ENCODE measurements around the gene RLF.

Gene RLF

DNA sequence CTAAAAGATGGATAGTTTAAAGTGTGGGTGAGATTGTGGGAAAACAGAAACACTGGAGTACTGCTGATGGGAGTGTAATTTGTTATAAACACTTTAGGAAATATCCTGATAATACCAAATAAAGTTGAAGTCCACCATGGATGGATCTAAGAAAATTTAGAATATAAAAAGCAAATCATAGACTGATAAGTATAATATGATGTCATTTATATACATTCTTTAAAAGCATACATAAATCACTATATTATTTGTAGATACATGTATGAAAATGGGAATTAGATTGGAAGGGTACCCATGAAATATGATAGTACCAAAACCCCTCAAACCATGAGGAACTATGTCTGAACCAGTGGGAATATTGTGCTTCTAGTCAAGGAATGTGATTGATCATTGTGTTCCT lies 104.7 kb downstream of the RLF start:
- TF ChIP-seq, protein P1, sequence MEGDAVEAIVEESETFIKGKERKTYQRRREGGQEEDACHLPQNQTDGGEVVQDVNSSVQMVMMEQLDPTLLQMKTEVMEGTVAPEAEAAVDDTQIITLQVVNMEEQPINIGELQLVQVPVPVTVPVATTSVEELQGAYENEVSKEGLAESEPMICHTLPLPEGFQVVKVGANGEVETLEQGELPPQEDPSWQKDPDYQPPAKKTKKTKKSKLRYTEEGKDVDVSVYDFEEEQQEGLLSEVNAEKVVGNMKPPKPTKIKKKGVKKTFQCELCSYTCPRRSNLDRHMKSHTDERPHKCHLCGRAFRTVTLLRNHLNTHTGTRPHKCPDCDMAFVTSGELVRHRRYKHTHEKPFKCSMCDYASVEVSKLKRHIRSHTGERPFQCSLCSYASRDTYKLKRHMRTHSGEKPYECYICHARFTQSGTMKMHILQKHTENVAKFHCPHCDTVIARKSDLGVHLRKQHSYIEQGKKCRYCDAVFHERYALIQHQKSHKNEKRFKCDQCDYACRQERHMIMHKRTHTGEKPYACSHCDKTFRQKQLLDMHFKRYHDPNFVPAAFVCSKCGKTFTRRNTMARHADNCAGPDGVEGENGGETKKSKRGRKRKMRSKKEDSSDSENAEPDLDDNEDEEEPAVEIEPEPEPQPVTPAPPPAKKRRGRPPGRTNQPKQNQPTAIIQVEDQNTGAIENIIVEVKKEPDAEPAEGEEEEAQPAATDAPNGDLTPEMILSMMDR (IDR thresholded peaks at IDR 0.05; ENCODE audit: extremely low read depth, missing control alignments): no peak
- DNase-seq (ENCODE audit: low spot score): no peak

DNA sequence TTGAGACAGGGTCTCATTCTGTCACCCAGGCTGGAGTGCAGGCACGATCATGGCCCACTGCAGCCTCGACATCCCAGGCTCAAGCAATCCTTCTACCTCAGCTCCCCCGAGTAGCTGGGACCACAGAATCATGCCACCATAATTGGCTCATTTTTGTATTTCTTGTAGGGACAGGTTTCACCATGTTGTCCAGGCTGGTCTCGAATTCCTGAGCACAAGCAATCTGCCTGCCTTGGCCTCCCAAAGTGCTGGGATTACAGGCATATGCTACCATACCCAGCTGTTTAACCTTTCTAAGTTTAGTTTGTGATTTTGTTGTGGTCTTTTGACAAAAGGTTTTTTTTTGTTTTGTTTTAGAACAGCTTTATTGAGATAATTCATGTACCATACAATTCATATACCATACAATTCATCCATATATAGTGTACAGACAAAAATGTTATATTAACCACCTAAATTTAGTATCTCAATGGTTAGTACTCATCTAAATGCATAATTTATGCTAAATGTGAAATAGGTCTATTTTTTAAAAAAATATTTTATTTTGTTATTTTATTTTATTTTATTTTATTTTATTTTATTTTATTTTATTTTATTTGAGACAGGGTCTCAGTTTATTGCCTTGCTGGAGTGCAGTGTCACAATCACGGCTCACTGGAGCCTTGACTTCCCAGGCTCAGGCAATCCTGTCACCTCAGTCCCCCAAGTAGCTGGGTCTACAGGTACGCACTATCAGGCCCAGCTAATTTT lies 105.8 kb downstream of the RLF start:
- TF ChIP-seq, protein P1 (IDR thresholded peaks at IDR 0.05; ENCODE audit: extremely low read depth, missing control alignments): no peak
- DNase-seq (ENCODE audit: low spot score): no peak

DNA sequence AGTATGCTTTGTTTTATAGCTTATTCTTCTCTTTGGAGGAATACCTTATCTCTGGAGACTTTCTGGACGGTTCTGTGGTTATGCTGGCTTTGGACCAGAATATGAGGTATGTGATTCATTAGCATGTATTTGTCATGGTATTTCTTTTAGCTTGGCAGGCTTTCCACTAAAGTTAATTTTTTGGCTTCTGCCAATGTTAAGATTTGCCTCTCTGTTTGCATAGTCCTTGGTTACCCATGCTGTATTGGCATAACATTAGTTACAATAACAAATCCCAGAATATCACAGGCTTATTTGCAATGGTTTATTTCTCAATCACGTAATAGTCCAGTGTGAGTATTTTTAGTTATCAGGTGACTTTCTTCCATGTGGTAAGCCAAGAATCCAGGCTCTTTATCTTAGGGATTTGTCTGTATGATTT lies 106.6 kb downstream of the RLF start:
- DNase-seq (ENCODE audit: low spot score): no peak
- TF ChIP-seq, protein P1 (IDR thresholded peaks at IDR 0.05; ENCODE audit: extremely low read depth, missing control alignments): no peak

DNA sequence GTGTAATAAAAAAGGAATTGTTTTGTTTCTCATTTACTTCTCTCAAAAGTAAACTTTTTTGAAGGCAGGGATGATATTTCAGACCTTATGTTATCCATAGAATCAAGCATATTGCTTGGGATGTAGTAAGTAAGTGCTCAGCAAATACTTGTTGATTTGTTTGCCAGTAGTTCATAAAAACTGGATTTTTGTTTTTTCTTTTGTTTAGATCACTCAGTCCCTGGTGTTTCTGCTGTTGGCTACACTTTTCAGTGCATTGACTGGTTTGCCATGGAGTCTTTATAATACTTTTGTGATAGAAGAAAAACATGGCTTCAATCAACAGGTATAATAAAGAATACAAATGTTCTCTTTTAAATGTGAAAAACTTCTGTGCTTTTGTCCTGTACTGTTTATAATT lies 107.0 kb downstream of the RLF start:
- TF ChIP-seq, protein P1 (IDR thresholded peaks at IDR 0.05; ENCODE audit: extremely low read depth, missing control alignments): no peak
- DNase-seq (ENCODE audit: low spot score): no peak

DNA sequence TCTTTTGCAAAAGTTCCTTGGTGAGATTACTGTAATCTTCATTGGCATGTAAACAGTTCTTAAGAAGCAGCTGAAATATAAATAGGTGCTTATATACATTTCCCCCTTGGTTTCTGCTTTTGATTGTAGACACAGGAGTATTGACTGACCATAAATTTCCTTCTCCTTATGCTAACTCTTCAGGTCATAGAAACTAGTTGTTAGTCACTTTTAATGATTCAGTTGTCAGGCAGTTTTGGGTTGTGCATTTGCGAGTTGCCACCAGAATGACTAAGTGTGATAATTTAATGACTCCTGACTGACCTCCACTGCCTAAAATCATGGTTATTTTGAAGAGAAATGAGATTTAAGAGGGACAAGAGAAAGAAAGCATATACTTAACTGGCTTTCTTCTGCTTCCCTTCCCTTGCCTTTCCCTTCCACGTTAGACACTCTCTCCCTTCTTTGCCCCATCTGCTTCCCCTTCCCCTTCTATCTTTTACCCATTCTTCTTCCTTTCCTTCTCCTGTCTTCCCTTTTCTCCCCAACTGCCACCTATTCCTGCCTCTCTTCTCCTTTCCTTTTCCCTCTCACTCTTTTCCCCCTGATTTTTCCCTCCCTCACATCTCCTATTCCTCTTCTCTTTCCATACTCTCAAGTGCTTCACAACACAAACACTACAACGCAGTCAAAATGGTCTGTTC lies 109.1 kb downstream of the RLF start:
- TF ChIP-seq, protein P1 (IDR thresholded peaks at IDR 0.05; ENCODE audit: extremely low read depth, missing control alignments): no peak
- no peak for DNase-seq (ENCODE audit: low spot score)

DNA sequence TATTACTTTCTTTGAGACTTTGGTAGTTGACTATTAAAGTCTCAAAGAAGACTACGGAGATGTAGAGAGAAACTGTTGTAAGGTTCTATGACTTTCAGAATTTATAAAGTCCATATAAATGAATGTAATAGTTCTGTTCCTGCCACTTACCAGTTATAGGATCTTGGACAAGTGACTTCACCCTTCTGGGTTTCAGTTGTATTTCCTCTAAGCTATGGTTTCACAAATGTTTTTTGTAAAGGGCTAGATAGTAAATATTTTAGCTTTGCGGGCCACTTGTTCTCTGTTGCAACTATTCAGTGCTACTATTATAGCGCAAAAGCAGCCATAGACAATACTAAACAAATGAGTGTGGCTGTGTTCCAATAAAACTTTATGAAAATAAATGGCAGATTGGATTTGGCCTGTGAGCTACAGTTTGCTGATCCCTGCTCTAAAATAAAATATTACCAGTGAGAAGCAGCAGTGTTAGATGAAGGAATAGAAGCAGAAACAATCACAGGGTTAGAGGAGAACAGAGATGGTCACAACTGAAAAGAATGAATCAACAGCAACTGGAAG lies 111.5 kb downstream of the RLF start:
- TF ChIP-seq, protein P1 (IDR thresholded peaks at IDR 0.05; ENCODE audit: extremely low read depth, missing control alignments): no peak
- no peak for DNase-seq (ENCODE audit: low spot score)

DNA sequence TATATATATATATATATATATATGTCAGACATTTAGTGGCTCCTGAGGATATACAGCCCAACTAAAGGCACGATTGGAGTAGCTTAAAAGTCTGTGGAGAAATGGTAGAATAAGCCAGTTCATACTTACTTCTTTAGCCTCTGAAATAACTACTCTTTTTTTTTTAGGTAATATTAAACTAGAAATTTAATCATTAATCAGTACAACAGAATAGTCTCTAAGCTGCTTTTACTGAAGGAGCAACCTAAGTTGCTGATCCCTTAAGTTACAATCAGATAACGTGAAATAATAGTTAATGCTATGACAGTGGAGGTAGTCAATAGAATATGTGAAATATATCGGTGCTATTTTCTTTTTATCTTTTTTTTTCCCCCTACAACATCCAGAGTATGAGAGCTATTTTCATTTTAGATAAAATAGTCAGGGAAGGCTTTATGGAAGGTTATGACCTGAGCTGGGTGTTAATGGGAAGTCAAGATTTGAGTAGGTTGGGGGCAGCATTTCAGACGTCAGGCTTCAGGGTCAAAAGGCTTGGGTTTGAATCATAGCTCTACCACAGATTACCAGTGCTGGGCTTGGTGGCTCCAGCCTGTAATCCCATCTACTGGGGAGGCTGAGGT lies 112.5 kb downstream of the RLF start:
- TF ChIP-seq, protein P1 (IDR thresholded peaks at IDR 0.05; ENCODE audit: extremely low read depth, missing control alignments): no peak

More for the DNA sequence above, 112.5 kb downstream of the RLF start:
- no peak for DNase-seq (ENCODE audit: low spot score)

Measured in GM20000 (cell line).